Measurements from ENCODE around the gene PARK7.

- TF ChIP-seq CTCF (IDR thresholded peaks at IDR 0.05; ENCODE audit: insufficient read depth, low read length) (no peak), POLR2AphosphoS5 (IDR thresholded peaks at IDR 0.05; ENCODE audit: low read depth) (no peak), REST (IDR thresholded peaks at IDR 0.05; ENCODE audit: insufficient replicate concordance, low read depth) (no peak), SPI1 (IDR thresholded peaks at IDR 0.05; ENCODE audit: borderline replicate concordance, low read depth) (no peak)
Measured at GRCh38 chr1:7915826-7916500, 45.5 kb upstream of the PARK7 start.
